KMS-11 (cell line): ENCODE data around the gene ATP9B.

ENCODE experiments used
- H2AFZ ChIP-seq: fragments of 200-600 bp; sonication (generic); 2 replicates; pipeline ENCODE4 v1.6.1; 2016; ENCODE audit warnings: antibody characterized with exemption, mixed run types, low read depth
- H3K27ac ChIP-seq: fragments of 200-600 bp; sonication (generic); 2 replicates; pipeline ENCODE4 v1.6.1; 2016; ENCODE audit warnings: mild to moderate bottlenecking, mixed run types
- H3K27me3 ChIP-seq: fragments of 200-600 bp; sonication (generic); 2 replicates; pipeline ENCODE4 v1.6.1; 2017; ENCODE audit warnings: mild to moderate bottlenecking, low read depth, mixed run types, moderate library complexity; ENCODE audit not compliant: insufficient read depth
- H3K36me3 ChIP-seq: fragments of 200-600 bp; sonication (generic); 2 replicates; pipeline ENCODE4 v1.6.1; 2017; ENCODE audit warnings: mild to moderate bottlenecking, mixed run types; ENCODE audit not compliant: insufficient read depth
- H3K4me1 ChIP-seq: fragments of 200-600 bp; sonication (generic); 2 replicates; pipeline ENCODE4 v1.6.1; 2016; ENCODE audit warnings: mild to moderate bottlenecking, low read depth, mixed run types; ENCODE audit not compliant: poor library complexity, severe bottlenecking
- H3K4me2 ChIP-seq: fragments of 200-600 bp; sonication (generic); 2 replicates; pipeline ENCODE4 v1.7.0; 2016; ENCODE audit warnings: mild to moderate bottlenecking, mixed run types
- H3K4me3 ChIP-seq: fragments of 200-600 bp; sonication (generic); IDR thresholded peaks from 2 replicates; pipeline ENCODE4 v1.6.1; 2017; ENCODE audit warnings: low read depth, low read length, mixed read lengths; ENCODE audit not compliant: insufficient read depth
- H3K79me2 ChIP-seq: fragments of 200-600 bp; sonication (generic); 2 replicates; pipeline ENCODE4 v1.6.1; 2016; ENCODE audit warnings: low read depth, mixed run types; ENCODE audit not compliant: insufficient read depth
- H3K9ac ChIP-seq: fragments of 200-600 bp; sonication (generic); 2 replicates; pipeline ENCODE4 v1.6.1; 2016; ENCODE audit warnings: mild to moderate bottlenecking, mixed run types
- H4K20me1 ChIP-seq: fragments of 200-600 bp; sonication (generic); 2 replicates; pipeline ENCODE4 v1.6.1; 2016; ENCODE audit warnings: mild to moderate bottlenecking, mixed run types; ENCODE audit not compliant: insufficient read depth
- CTCF ChIP-seq: fragments of 200-600 bp; sonication (generic); conservative IDR thresholded peaks from 2 replicates; pipeline ENCODE4 v1.6.1; 2017; ENCODE audit warnings: low read depth, mild to moderate bottlenecking, antibody characterized with exemption, low read length, moderate library complexity, mixed read lengths

The ATP9B gene

GRCh38 chr18:79367480-79367879, 298.3 kb downstream of the ATP9B start:
- Histone ChIP-seq H3K36me3 (peaks cover 3% of the 10 kb centered on the region; the same call in 1 of the 2 replicates), H3K27me3 (no peaks in the 10 kb centered on the region), H3K4me3 (no peak overlapping the region), H4K20me1 (no peaks in the 10 kb centered on the region), H2AFZ (no peak overlapping the region), H3K27ac (no peak overlapping the region), H3K4me1 (no peaks in the 10 kb centered on the region), H3K9ac (no peak overlapping the region), H3K79me2 (no peaks in the 10 kb centered on the region), H3K4me2 (no peak overlapping the region)
- no peak for TF ChIP-seq CTCF

GRCh38 chr18:79367989-79368388, 298.8 kb downstream of the ATP9B start:
- Histone ChIP-seq H3K36me3 (peaks cover 3% of the 10 kb centered on the region; the same call in 1 of the 2 replicates), H3K9ac (no peak overlapping the region), H3K4me2 (no peak overlapping the region), H4K20me1 (no peaks in the 10 kb centered on the region), H3K4me1 (no peaks in the 10 kb centered on the region), H3K27me3 (no peaks in the 10 kb centered on the region), H3K79me2 (no peaks in the 10 kb centered on the region), H2AFZ (no peak overlapping the region), H3K27ac (no peak overlapping the region), H3K4me3 (no peak overlapping the region)
- TF ChIP-seq CTCF, result no peak

- Histone ChIP-seq H3K27me3 (no peaks in the 10 kb centered on the region), H2AFZ (no peak overlapping the region), H3K27ac (no peak overlapping the region), H4K20me1 (no peaks in the 10 kb centered on the region), H3K9ac (no peak overlapping the region), H3K4me2 (no peak overlapping the region), H3K4me3 (no peak overlapping the region), H3K4me1 (no peaks in the 10 kb centered on the region), H3K79me2 (no peaks in the 10 kb centered on the region), H3K36me3 (peaks cover 3% of the 10 kb centered on the region; the same call in 1 of the 2 replicates)
- no peak for TF ChIP-seq CTCF
Observed at GRCh38 chr18:79368681-79369080, 299.5 kb downstream of the ATP9B start.

- no peak for TF ChIP-seq CTCF
- Histone ChIP-seq H3K27ac (no peak overlapping the region), H3K4me2 (no peak overlapping the region), H3K4me3 (no peak overlapping the region), H2AFZ (no peak overlapping the region), H3K27me3 (no peaks in the 10 kb centered on the region), H3K36me3 (peaks cover 3% of the 10 kb centered on the region; the same call in 1 of the 2 replicates), H4K20me1 (no peaks in the 10 kb centered on the region), H3K9ac (no peak overlapping the region), H3K79me2 (no peaks in the 10 kb centered on the region), H3K4me1 (no peaks in the 10 kb centered on the region)
Observed at GRCh38 chr18:79371561-79372121, 302.4 kb downstream of the ATP9B start.
